ENCODE measurements around the gene SRSF10.

- TF ChIP-seq CTCF (IDR thresholded peaks at IDR 0.05 in 4 of 5, conservative IDR thresholded peaks at IDR 0.05 in 1 of 5), result peak in 3 of 5 experiments; percentile 39 to 64 (median 51)
- TF ChIP-seq POLR2A (IDR thresholded peaks at IDR 0.05), result peak; percentile 99
Measured at GRCh38 chr1:23979881-23980727, at the start of gene SRSF10.

Measured in gastrocnemius medialis (tissue), 4 donors.